ENCODE results near the gene SLC25A29. TPM values are rescaled to one million over a fixed set of nuclear protein-coding genes. Genes with fewer than 3 reads are reported as not detected.

Gene SLC25A29
- total and polyA plus RNA-seq, 2 of the 13 experiments (the other 11 are each of a cell fraction or from before 2014, with no cell fraction given): 12.2 to 17.2 TPM

- no peak for TF ChIP-seq MYPOP (CRISPR knock-in tag; IDR thresholded peaks at IDR 0.05)
- TF ChIP-seq ZNF503 (CRISPR knock-in tag; IDR thresholded peaks at IDR 0.05): no peak
- peak; percentile 76 for TF ChIP-seq ZNF121 (CRISPR knock-in tag; IDR thresholded peaks at IDR 0.05)
- 0 out of 2 replicates have a peak, but pooled peaks have one; percentile 1 for TF ChIP-seq KDM2A (CRISPR knock-in tag; IDR thresholded peaks at IDR 0.05; ENCODE audit: borderline replicate concordance, low read depth)
Observed at GRCh38 chr14:100321473-100322137, 15.4 kb upstream of the SLC25A29 start (continued).

GRCh38 chr14:100320157-100320856, 14.1 kb upstream of the SLC25A29 start:
- POLR2A ChIA-PET: no interaction called here
- intact Hi-C loops (cut with micrococcal nuclease; ENCODE audit: unreplicated experiment): loop anchor here (5.0 kb wide), 1 partner anchor 57 kb away; the partner anchor contains the start of gene WDR25
- peaks cover 2 to 6% of the 10 kb centered on the region in 2 experiments; a peak in 3 of 5 replicates for H3K27me3 ChIP-seq (ENCODE audit: control insufficient read depth in 1 of 2, insufficient read depth in 2 of 2, low read length in 2 of 2)
- no peaks in the 10 kb centered on the region for H3K36me3 ChIP-seq (replicated peaks in 1 of 2; ENCODE audit: control insufficient read depth in 1 of 2, insufficient read depth in 2 of 2, low read length in 2 of 2)
- H3K9ac ChIP-seq (ENCODE audit: insufficient read depth, low read depth, low read length): no peak overlapping the region
- H3K4me3 ChIP-seq (replicated peaks in 1 of 3; ENCODE audit: insufficient read depth in 1 of 3, low read depth in 2 of 3, low read length in 3 of 3): no peak overlapping the region
- in situ Hi-C loops (cut with HindIII; ENCODE audit: extremely low pct_ligation_motif_present, low pct_unique_long_range_greater_than_20kb): no loop called here
- no TSS peak for BruUV-seq (replicated peaks)
- ATAC-seq (no peak), DNase-seq (ENCODE audit: low spot score) (no peak), FAIRE-seq (no peak)
- H3K27ac ChIP-seq (ENCODE audit: extremely low read length, insufficient read depth, low read length): no peak overlapping the region
- H2AFZ ChIP-seq (ENCODE audit: low read length): no peak overlapping the region
- H3K79me2 ChIP-seq (ENCODE audit: insufficient read depth, low read length): no peaks in the 10 kb centered on the region
- H4K20me1 ChIP-seq (ENCODE audit: insufficient read depth, low read length): no peaks in the 10 kb centered on the region
- H3K4me1 ChIP-seq (ENCODE audit: insufficient read depth, low read length): peaks cover 70% of the 10 kb centered on the region
- WGBS (ENCODE audit: low lambda C conversion rate): 62% methylated on average over 12 of the region's 12 CpGs
- no peak overlapping the region for H3K4me2 ChIP-seq (ENCODE audit: low read depth, low read length)
- no peaks in the 10 kb centered on the region for H3K9me3 ChIP-seq (ENCODE audit: low read length)
- CTCF ChIA-PET (ENCODE audit: low intra/inter-chr PET ratio, low total read pairs): no interaction called here
- TF ChIP-seq SOX13 (IDR thresholded peaks at IDR 0.05) (no peak), SOX13 (CRISPR knock-in tag; conservative IDR thresholded peaks at IDR 0.05 in 1 of 2, IDR thresholded peaks at IDR 0.05 in 1 of 2) (0 out of 4 replicates have a peak, but pooled peaks of 1 of the 2 experiments have one; percentile 13), ATF7-NPFF (CRISPR knock-in tag; IDR thresholded peaks at IDR 0.05; ENCODE audit: low read depth) (no peak), RARA (CRISPR knock-in tag; IDR thresholded peaks at IDR 0.05) (peak; percentile 63; the same call in 1 of the 2 replicates), RARG (CRISPR knock-in tag; IDR thresholded peaks at IDR 0.05; ENCODE audit: low read depth) (no peak), ZBTB8A (CRISPR knock-in tag; IDR thresholded peaks at IDR 0.05; ENCODE audit: borderline replicate concordance, low read depth) (no peak), MTA3 (CRISPR knock-in tag; IDR thresholded peaks at IDR 0.05) (no peak), SMC3 (IDR thresholded peaks at IDR 0.05; ENCODE audit: low read length) (no peak), RXRB (CRISPR knock-in tag; IDR thresholded peaks at IDR 0.05; ENCODE audit: borderline replicate concordance) (peak; percentile 54; the same call in 1 of the 2 replicates), SOX6 (IDR thresholded peaks at IDR 0.05) (no peak), SOX6 (CRISPR knock-in tag; IDR thresholded peaks at IDR 0.05) (0 out of 2 replicates have a peak, but pooled peaks have one; percentile 26), ZNF180 (CRISPR knock-in tag; IDR thresholded peaks at IDR 0.05; ENCODE audit: borderline replicate concordance, low read depth) (no peak), REL (CRISPR knock-in tag; conservative IDR thresholded peaks at IDR 0.05) (no peak)
